Nephron (organoid): ENCODE measurements around the gene ZNF672.

Experiments
- H3K27ac Mint-ChIP-seq, 3 experiments: 2 replicates each; pipeline ENCODE4 v1.8.0; 2020; ENCODE audit warnings: mixed read lengths in 3 of 3, mild to moderate bottlenecking in 2 of 3, moderate library complexity in 1 of 3
- H3K27me3 Mint-ChIP-seq: 2 replicates; pipeline ENCODE4 v1.8.0; 2021; ENCODE audit warnings: low read depth, mild to moderate bottlenecking, moderate library complexity, mixed read lengths
- H3K36me3 Mint-ChIP-seq: 2 replicates; pipeline ENCODE4 v1.8.0; 2020; ENCODE audit warnings: low read depth, mixed read lengths
- H3K4me1 Mint-ChIP-seq: 2 replicates; pipeline ENCODE4 v1.8.0; 2020; ENCODE audit warnings: mixed read lengths
- H3K4me3 Mint-ChIP-seq, 3 experiments: 2 replicates each; pipeline ENCODE4 v1.8.0; 2020; ENCODE audit warnings: mild to moderate bottlenecking in 3 of 3, mixed read lengths in 3 of 3, moderate library complexity in 2 of 3
- H3K9me3 Mint-ChIP-seq: 2 replicates; pipeline ENCODE4 v1.8.0; 2020; ENCODE audit warnings: mixed read lengths
- CTCF ChIP-seq, 3 experiments: fragments of 200-600 bp; sonication (generic); IDR thresholded peaks; one replicate each; pipeline ENCODE4 v1.5.0; 2021; ENCODE audit warnings: antibody characterized with exemption in 3 of 3; ENCODE audit not compliant: unreplicated experiment in 3 of 3

ZNF672 gene

GRCh38 chr1:248821641-248822040, 16.4 kb upstream of the ZNF672 start:
- H3K36me3 Mint-ChIP-seq = peaks cover 39% of the 10 kb centered on the region
- no peak for TF ChIP-seq CTCF (IDR thresholded peaks at IDR 0.05; ENCODE audit: unreplicated experiment in 3 of 3)
- H3K9me3 Mint-ChIP-seq = no peaks in the 10 kb centered on the region
- peak overlapping the region in 2 of 3 experiments; percentile 4 to 37 for H3K4me3 Mint-ChIP-seq
- no peak overlapping the region for H3K27ac Mint-ChIP-seq
- peaks cover 36% of the 10 kb centered on the region for H3K4me1 Mint-ChIP-seq
- H3K27me3 Mint-ChIP-seq = no peaks in the 10 kb centered on the region

- Mint-ChIP-seq H3K36me3 (peaks cover 37% of the 10 kb centered on the region), H3K4me3 (peak overlapping the region; percentile 90 to 97 (median 96)), H3K9me3 (no peaks in the 10 kb centered on the region), H3K27ac (no peak overlapping the region), H3K4me1 (peaks cover 39% of the 10 kb centered on the region), H3K27me3 (no peaks in the 10 kb centered on the region)
- TF ChIP-seq CTCF (IDR thresholded peaks at IDR 0.05; ENCODE audit: unreplicated experiment in 3 of 3) = no peak
Measured at GRCh38 chr1:248822148-248823032, 15.6 kb upstream of the ZNF672 start.

DNA sequence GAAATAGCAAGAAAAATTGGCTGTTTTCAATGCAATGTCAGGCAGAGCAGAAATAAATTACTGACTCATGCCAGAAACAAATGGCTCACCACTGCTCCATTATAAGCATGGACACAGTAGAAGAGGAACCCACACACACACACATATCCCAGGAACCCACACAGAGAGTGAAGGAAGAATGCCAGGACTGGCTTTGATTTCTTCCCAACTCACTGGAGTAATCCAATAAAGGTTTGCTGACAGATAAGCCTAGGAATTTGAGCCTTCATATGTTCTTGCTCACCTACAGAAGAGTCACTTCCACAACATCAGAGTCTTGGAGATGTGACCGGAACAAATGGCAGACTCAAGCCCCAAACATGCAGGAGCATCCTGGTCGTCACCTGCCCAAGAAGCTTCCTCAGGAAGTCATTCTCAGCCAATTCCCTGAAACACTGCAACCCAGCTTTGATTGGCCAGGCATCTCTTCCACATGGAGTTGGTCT, 14.5 kb upstream of the ZNF672 start:
- Mint-ChIP-seq H3K36me3 (peaks cover 33% of the 10 kb centered on the region), H3K4me3 (peak overlapping the region; percentile 90 to 97 (median 96)), H3K4me1 (peaks cover 39% of the 10 kb centered on the region), H3K9me3 (no peaks in the 10 kb centered on the region), H3K27me3 (no peaks in the 10 kb centered on the region), H3K27ac (peak overlapping the region in 2 of 3 experiments; percentile 51 to 52)
- TF ChIP-seq CTCF (IDR thresholded peaks at IDR 0.05; ENCODE audit: unreplicated experiment in 3 of 3) = no peak

GRCh38 chr1:248824301-248824700, 13.7 kb upstream of the ZNF672 start:
- Mint-ChIP-seq H3K9me3 (no peaks in the 10 kb centered on the region), H3K27me3 (no peaks in the 10 kb centered on the region), H3K36me3 (peaks cover 33% of the 10 kb centered on the region), H3K4me3 (peak overlapping the region; percentile 90 to 97 (median 96)), H3K4me1 (peaks cover 39% of the 10 kb centered on the region), H3K27ac (peak overlapping the region in 1 of 3 experiments; percentile 51)
- TF ChIP-seq CTCF (IDR thresholded peaks at IDR 0.05; ENCODE audit: unreplicated experiment in 3 of 3) = no peak

DNA sequence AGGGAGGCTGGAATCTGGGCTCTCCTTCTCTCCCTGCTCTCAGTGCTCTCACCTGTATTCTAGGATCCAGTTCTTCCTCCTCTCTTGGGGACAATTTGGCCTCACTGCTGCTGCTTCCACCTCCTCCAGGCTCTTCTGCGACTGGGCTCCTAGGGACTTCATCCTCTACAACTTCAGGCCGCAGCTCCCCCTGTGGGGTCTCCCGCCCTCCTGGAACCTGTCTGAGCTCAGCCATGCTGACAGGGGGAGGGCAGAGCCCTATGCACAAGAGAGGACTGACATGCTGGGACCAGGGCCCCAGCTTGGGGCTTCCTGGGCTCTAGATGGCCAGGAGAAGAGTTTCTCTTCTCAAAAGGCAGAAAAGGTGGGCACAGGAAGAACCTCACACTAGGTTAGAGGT, 13.3 kb upstream of the ZNF672 start:
- Mint-ChIP-seq H3K36me3 (peaks cover 33% of the 10 kb centered on the region), H3K4me3 (peak overlapping the region; percentile 90 to 97 (median 96)), H3K27me3 (no peaks in the 10 kb centered on the region)

More for the DNA sequence above, 13.3 kb upstream of the ZNF672 start:
- Mint-ChIP-seq H3K27ac (peak overlapping the region in 2 of 3 experiments; percentile 51 to 97), H3K4me1 (peaks cover 39% of the 10 kb centered on the region), H3K9me3 (no peaks in the 10 kb centered on the region)
- TF ChIP-seq CTCF (IDR thresholded peaks at IDR 0.05; ENCODE audit: unreplicated experiment in 3 of 3) = no peak
